Epithelial cell of prostate (primary cell): ENCODE results near the gene RAB3B.
"Not testable (repeated sequence)": the region's sequence is repeated elsewhere in the genome, so short reads cannot be mapped to it uniquely, and the experiment has no call there.

Experiments
- DNase-seq: peaks from one replicate; pipeline ENCODE4 v3.0.0-alpha.2; 2011; ENCODE audit warnings: low read depth, low spot score
- H3K27ac ChIP-seq: fragments of 450-650 bp; 2 replicates; pipeline ENCODE4 v1.5.1; 2017; ENCODE audit warnings: mild to moderate bottlenecking

Gene RAB3B

GRCh38 chr1:51990478-51990965 lies at the start of gene RAB3B:
TSS of gene RAB3B (minus strand) at chr1:51990700. CDS start at chr1:51977117, 13,583 bp downstream.
- DNase-seq = no peak

GRCh38 chr1:52037909-52038308 lies 47.4 kb upstream of the RAB3B start:
- DNase-seq = no peak
- H3K27ac ChIP-seq = no peak overlapping the region

More at GRCh38 chr1:51990478-51990965, at the start of gene RAB3B:
- H3K27ac ChIP-seq = no peak within 1 kb of the TSS

- DNase-seq = no peak
- H3K27ac ChIP-seq = no peak overlapping the region
Measured at GRCh38 chr1:52037402-52037814, 46.9 kb upstream of the RAB3B start.

GRCh38 chr1:52034050-52034384 lies 43.5 kb upstream of the RAB3B start:
- no peak for DNase-seq
- H3K27ac ChIP-seq = peak overlapping the region; percentile 71

- DNase-seq = no peak
- peak within 1 kb of the TSS; percentile 71 for H3K27ac ChIP-seq
Measured at GRCh38 chr1:52033190-52034049, 42.9 kb upstream of the RAB3B start, which contains the start of gene KTI12. TSS of gene KTI12 (minus strand) at chr1:52033810. CDS start at chr1:52033761, 49 bp downstream.

GRCh38 chr1:52032785-52033131 lies 42.3 kb upstream of the RAB3B start:
- DNase-seq = no peak
- peak overlapping the region; percentile 71 for H3K27ac ChIP-seq

GRCh38 chr1:52032124-52032784 lies 41.8 kb upstream of the RAB3B start:
- no peak for DNase-seq

GRCh38 chr1:52028839-52029238 lies 38.3 kb upstream of the RAB3B start:
- not testable (repeated sequence) for DNase-seq, H3K27ac ChIP-seq

More at GRCh38 chr1:52032124-52032784, 41.8 kb upstream of the RAB3B start:
- peak overlapping the region; percentile 71 for H3K27ac ChIP-seq

GRCh38 chr1:52028328-52028727 lies 37.8 kb upstream of the RAB3B start:
- no peak for DNase-seq
- H3K27ac ChIP-seq = no peak overlapping the region

GRCh38 chr1:52026278-52026677 lies 35.8 kb upstream of the RAB3B start:
- DNase-seq = no peak
- H3K27ac ChIP-seq = no peak overlapping the region

- DNase-seq = no peak
- H3K27ac ChIP-seq = no peak overlapping the region
Measured at GRCh38 chr1:52022133-52022532, 31.6 kb upstream of the RAB3B start.

- DNase-seq = no peak
- no peak overlapping the region for H3K27ac ChIP-seq
Measured at GRCh38 chr1:52008071-52008809, 17.7 kb upstream of the RAB3B start.

- H3K27ac ChIP-seq = no peak overlapping the region
- DNase-seq = no peak
Measured at GRCh38 chr1:52007215-52008002, 16.9 kb upstream of the RAB3B start.

GRCh38 chr1:52006081-52006553 lies 15.6 kb upstream of the RAB3B start:
- peak overlapping the region; percentile 29 for H3K27ac ChIP-seq
- not testable (repeated sequence) for DNase-seq

- peak overlapping the region; percentile 29 for H3K27ac ChIP-seq
- DNase-seq = not testable (repeated sequence)
Measured at GRCh38 chr1:52005548-52005947, 15.0 kb upstream of the RAB3B start.

- no peak for DNase-seq
- H3K27ac ChIP-seq = no peak overlapping the region
Measured at GRCh38 chr1:52003877-52004276, 13.4 kb upstream of the RAB3B start.

GRCh38 chr1:52002038-52002917 lies 11.8 kb upstream of the RAB3B start:
- DNase-seq = peak; percentile 57
- no peak overlapping the region for H3K27ac ChIP-seq

- peak overlapping the region; percentile 19 for H3K27ac ChIP-seq
- peak; percentile 29 for DNase-seq
Measured at GRCh38 chr1:51998701-51999100, 8.2 kb upstream of the RAB3B start.

- H3K27ac ChIP-seq = no peak overlapping the region
- DNase-seq = no peak
Measured at GRCh38 chr1:51997974-51998382, 7.5 kb upstream of the RAB3B start.
